ENCODE data around the gene DBN1. TPM values are rescaled to one million over a fixed set of nuclear protein-coding genes. Genes with fewer than 3 reads are reported as not detected.
A peak's percentile ranks its signal among the peaks of the same experiment; 100 is the strongest.

Gene DBN1
- total and polyA plus RNA-seq, 9 of the 15 experiments (the other 6 are each of a cell fraction or from before 2014, with no cell fraction given): 0.25 to 87.2 (median 27.9) TPM

GRCh38 chr5:177466861-177467260 lies 6.6 kb downstream of the DBN1 start:
- 95% methylated on average over 13 of the region's 25 CpGs for WGBS (ENCODE audit: insufficient coverage, low coverage, missing lambda C conversion rate)
- no TSS peak for BruUV-seq (replicated peaks)
- peaks cover 8 to 40% of the 10 kb centered on the region in 2 experiments for H3K4me1 ChIP-seq (replicated peaks in 1 of 2; ENCODE audit: control insufficient read depth in 2 of 2, insufficient read depth in 2 of 2, low read length in 2 of 2)
- H3K4me3 ChIP-seq: no peak overlapping the region
- H2AFZ ChIP-seq (ENCODE audit: low read depth, low read length): no peak overlapping the region
- POLR2A ChIA-PET: interaction anchor here (0.6 to 0.7 kb wide), 2 partner anchors 9 to 11 kb away, joined by 3 read pairs; no protein-coding TSS in a partner anchor
- no peaks in the 10 kb centered on the region; the same call in none of the 2 replicates for H4K20me1 ChIP-seq (replicated peaks; ENCODE audit: control insufficient read depth, insufficient read depth, low read length)
- DNase-seq (ENCODE audit: extremely low read depth in 1 of 4, low spot score in 3 of 4) (no peak), FAIRE-seq (no peak), ATAC-seq (no peak)
- peaks cover 4% of the 10 kb centered on the region for H3K9me3 ChIP-seq (replicated peaks; ENCODE audit: control insufficient read depth, insufficient read depth, low read depth, low read length)
- no peak overlapping the region for H3K27ac ChIP-seq (ENCODE audit: extremely low read depth, low read depth, low read length)
- in situ Hi-C loops (cut with MboI): no loop called here
- H3K27me3 ChIP-seq (ENCODE audit: control insufficient read depth in 2 of 2, insufficient read depth in 2 of 2, low read length in 2 of 2): no peaks in the 10 kb centered on the region
- no peak overlapping the region for H3K9ac ChIP-seq (ENCODE audit: insufficient read depth in 1 of 2, low read depth in 2 of 2, low read length in 2 of 2)
- no peak for TF ChIP-seq ZBTB34 (CRISPR knock-in tag; IDR thresholded peaks at IDR 0.05)
- TF ChIP-seq MXI1 (IDR thresholded peaks at IDR 0.05; ENCODE audit: low read depth, low read length): no peak
- no peak for TF ChIP-seq CBX3 (IDR thresholded peaks at IDR 0.05; ENCODE audit: borderline replicate concordance in 1 of 2, low read length in 2 of 2)
- no peak for TF ChIP-seq DIDO1 (tag; IDR thresholded peaks at IDR 0.05; ENCODE audit: low read depth)
- TF ChIP-seq POLR2G (IDR thresholded peaks at IDR 0.05; ENCODE audit: low read depth, low read length): peak; percentile 28; the same call in 1 of the 2 replicates
- no peak for TF ChIP-seq SNIP1 (IDR thresholded peaks at IDR 0.05; ENCODE audit: low read depth)
- no peak for TF ChIP-seq E2F3 (CRISPR knock-in tag; IDR thresholded peaks at IDR 0.05)
- no peak for TF ChIP-seq SMARCC2 (IDR thresholded peaks at IDR 0.05; ENCODE audit: low read depth)
- H3K36me3 ChIP-seq (ENCODE audit: control insufficient read depth, insufficient read depth, low read length): peaks cover 64% of the 10 kb centered on the region; the same call in 2 of the 3 replicates
- intact Hi-C loops (cut with micrococcal nuclease): no loop called here
- H3K4me2 ChIP-seq (ENCODE audit: insufficient read depth, low read length): no peak overlapping the region
- CTCF ChIA-PET (ENCODE audit: low intra/inter-chr PET ratio): no interaction called here
- peaks cover 25% of the 10 kb centered on the region for H3K79me2 ChIP-seq (ENCODE audit: control insufficient read depth, insufficient read depth, low read length)
- no peaks in the 10 kb centered on the region for H3K9me1 ChIP-seq (ENCODE audit: control insufficient read depth, insufficient read depth, low read length)

Measured in K562 (cell line).